GM18517 (cell line): ENCODE measurements around the gene ARSD.
"Not testable (repeated sequence)": the region's sequence is repeated elsewhere in the genome, so short reads cannot be mapped to it uniquely, and the experiment has no call there.

ENCODE experiments used
- ATAC-seq: cut with Tn5 transposase; IDR thresholded peaks from one replicate; pipeline ENCODE4 v1.9.1; 2021; ENCODE audit warnings: mild to moderate bottlenecking, moderate library complexity; ENCODE audit not compliant: unreplicated experiment

ARSD gene

GRCh38 chrX:2897690-2898623, 31.2 kb downstream of the ARSD start:
- ATAC-seq = peak; percentile 74

GRCh38 chrX:2897311-2897689, 31.8 kb downstream of the ARSD start:
- no peak for ATAC-seq

- ATAC-seq = no peak
These were observed 34.2 kb downstream of the ARSD start for GRCh38 chrX:2894885-2895292.

- ATAC-seq = no peak
These were observed 36.3 kb downstream of the ARSD start for GRCh38 chrX:2892816-2893215.

- ATAC-seq = not testable (repeated sequence)
These were observed 38.3 kb downstream of the ARSD start for GRCh38 chrX:2890536-2891460.

- ATAC-seq = not testable (repeated sequence)
These were observed 39.2 kb downstream of the ARSD start for GRCh38 chrX:2889706-2890490.

- no peak for ATAC-seq
These were observed 40.0 kb downstream of the ARSD start for GRCh38 chrX:2889045-2889605.

- no peak for ATAC-seq
These were observed 40.8 kb downstream of the ARSD start for GRCh38 chrX:2888309-2888708.

GRCh38 chrX:2883770-2884169, 45.4 kb downstream of the ARSD start:
- no peak for ATAC-seq

GRCh38 chrX:2879670-2880069, 49.5 kb downstream of the ARSD start:
- no peak for ATAC-seq

- no peak for ATAC-seq
These were observed 50.6 kb downstream of the ARSD start for GRCh38 chrX:2878563-2878962.

- ATAC-seq = no peak
These were observed 53.2 kb downstream of the ARSD start for GRCh38 chrX:2875798-2876399.

GRCh38 chrX:2875136-2875481, 54.0 kb downstream of the ARSD start:
- ATAC-seq = no peak

- ATAC-seq = no peak
These were observed 54.7 kb downstream of the ARSD start for GRCh38 chrX:2874222-2875135.

- no peak for ATAC-seq
These were observed 56.4 kb downstream of the ARSD start for GRCh38 chrX:2872671-2873277.

- no peak for ATAC-seq
These were observed 57.3 kb downstream of the ARSD start for GRCh38 chrX:2871831-2872230.

- no peak for ATAC-seq
These were observed 58.5 kb downstream of the ARSD start for GRCh38 chrX:2870650-2871049.

GRCh38 chrX:2867206-2867605, 61.9 kb downstream of the ARSD start:
- ATAC-seq = no peak

GRCh38 chrX:2863646-2864045, 65.5 kb downstream of the ARSD start:
- no peak for ATAC-seq
